ENCODE data around the gene ZNF823. TPM values are rescaled to one million over a fixed set of nuclear protein-coding genes. Genes with fewer than 3 reads are reported as not detected.

ZNF823 gene
- total RNA-seq, 4 donors from 2014 or later = 1.4 to 4.1 (median 2.6) TPM

DNA sequence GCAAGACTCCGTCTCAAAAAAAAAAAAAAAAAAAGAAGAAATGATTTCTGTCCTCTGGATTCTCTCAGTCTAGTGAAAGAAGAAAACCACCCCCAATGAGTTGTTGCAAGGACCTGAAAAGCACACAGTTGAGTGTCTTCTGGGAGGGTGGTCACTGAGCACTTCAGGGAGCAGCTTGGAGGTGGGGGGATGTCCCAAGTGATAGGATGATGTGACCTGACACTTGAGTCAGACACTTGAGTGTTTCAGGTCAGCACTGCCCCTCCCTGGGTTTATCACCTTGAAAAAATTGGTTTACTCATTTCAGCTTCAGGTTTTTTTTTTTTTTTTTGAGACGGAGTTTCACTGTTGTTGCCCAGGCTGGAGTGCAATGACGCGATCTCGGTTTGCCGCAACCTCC, 63.2 kb downstream of the ZNF823 start:
- Histone ChIP-seq H3K4me3 (no peak overlapping the region), H3K4me1 (no peaks in the 10 kb centered on the region), H3K36me3 (no peaks in the 10 kb centered on the region), H3K27me3 (peaks cover 0 to 5% (median 4%) of the 10 kb centered on the region in 3 donors), H3K9me3 (no peaks in the 10 kb centered on the region), H3K27ac (no peak overlapping the region)
- intact Hi-C loops (cut with DNase I; ENCODE audit: low total_unique reads) = no loop called here
- TF ChIP-seq CTCF (IDR thresholded peaks at IDR 0.05 in 4 of 5, conservative IDR thresholded peaks at IDR 0.05 in 1 of 5) (no peak), POLR2A (IDR thresholded peaks at IDR 0.05) (no peak)
- DNase-seq (no peak), ATAC-seq (no peak)
- in situ Hi-C loops (cut with MboI; ENCODE audit: low sequenced_read_pairs in 4 of 4) = no loop called here

- intact Hi-C loops (cut with DNase I; ENCODE audit: low total_unique reads) = no loop called here
- H3K27ac ChIP-seq = peak overlapping the region in 3 of 4 donors; percentile 2 to 32 (median 26)
These were observed 64.7 kb downstream of the ZNF823 start for GRCh38 chr19:11674067-11674492.

DNA sequence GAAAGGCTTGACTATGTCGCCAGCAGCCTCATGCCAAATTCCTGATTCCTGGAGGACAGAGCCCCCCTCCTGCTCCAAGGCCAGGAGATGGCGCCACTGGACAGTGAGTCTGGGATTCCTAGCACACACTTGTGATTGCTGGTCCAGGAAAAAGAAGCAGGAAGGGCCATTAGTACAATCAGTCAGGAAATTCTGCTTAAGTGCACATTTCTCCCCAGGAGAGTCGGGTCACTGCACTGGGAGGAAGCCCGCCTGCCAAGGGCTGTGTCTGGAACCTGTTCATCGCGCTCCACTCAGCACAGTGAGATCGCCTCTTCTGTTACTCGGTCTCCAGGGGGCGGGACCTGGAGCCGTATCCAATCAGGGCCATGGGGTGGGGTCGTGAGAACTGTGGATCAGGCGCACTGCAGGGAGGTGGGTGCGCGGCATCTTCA, 65.1 kb downstream of the ZNF823 start:
- in situ Hi-C loops (cut with MboI; ENCODE audit: low sequenced_read_pairs in 4 of 4) = no loop called here
- no peak for ATAC-seq
- H3K36me3 ChIP-seq = no peaks in the 10 kb centered on the region
- peaks cover 0 to 5% (median 4%) of the 10 kb centered on the region in 3 donors for H3K27me3 ChIP-seq
- peak overlapping the region in 2 of 4 donors; percentile 2 to 32 for H3K27ac ChIP-seq
- no peaks in the 10 kb centered on the region for H3K4me1 ChIP-seq
- H3K4me3 ChIP-seq = peak overlapping the region; percentile 29 to 60 (median 50)
- intact Hi-C loops (cut with DNase I; ENCODE audit: low total_unique reads) = no loop called here
- TF ChIP-seq CTCF (IDR thresholded peaks at IDR 0.05 in 4 of 5, conservative IDR thresholded peaks at IDR 0.05 in 1 of 5) (peak; percentile 17 to 57 (median 42)), POLR2A (IDR thresholded peaks at IDR 0.05) (no peak)
- peak in 1 of 2 donors; percentile 16 for DNase-seq
- no peaks in the 10 kb centered on the region for H3K9me3 ChIP-seq

More at GRCh38 chr19:11674067-11674492, 64.7 kb downstream of the ZNF823 start:
- ATAC-seq (no peak), DNase-seq (no peak)
- peaks cover 0 to 5% (median 4%) of the 10 kb centered on the region in 3 donors for H3K27me3 ChIP-seq
- peak overlapping the region; percentile 29 to 60 (median 50) for H3K4me3 ChIP-seq
- no peaks in the 10 kb centered on the region for H3K4me1 ChIP-seq
- TF ChIP-seq POLR2A (IDR thresholded peaks at IDR 0.05) = no peak
- TF ChIP-seq CTCF (IDR thresholded peaks at IDR 0.05 in 4 of 5, conservative IDR thresholded peaks at IDR 0.05 in 1 of 5) = no peak
- in situ Hi-C loops (cut with MboI; ENCODE audit: low sequenced_read_pairs in 4 of 4) = no loop called here
- H3K9me3 ChIP-seq = no peaks in the 10 kb centered on the region
- no peaks in the 10 kb centered on the region for H3K36me3 ChIP-seq

Other genes starting within 250 kb of the ZNF823 start
- 10 to 100 TPM in 2 of 4 donors, 1 to 10 TPM in 2; 5.6 to 25.8 (median 10.1) TPM for gene ZNF653, start 233.1 kb downstream of the ZNF823 start, total RNA-seq
- gene ECSIT, start 209.8 kb downstream of the ZNF823 start, total RNA-seq = 100 to 1,000 TPM in 3 of 4 donors, 10 to 100 TPM in 1; 82.9 to 199 (median 129) TPM
- 1 to 10 TPM in 3 of 4 donors, under 1 TPM in 1; 0.92 to 6.7 (median 3.9) TPM for gene CNN1, start 200.1 kb downstream of the ZNF823 start, total RNA-seq
- 10 to 100 TPM; 21.5 to 37.5 (median 27.2) TPM for gene ELOF1, start 179.7 kb downstream of the ZNF823 start, total RNA-seq
- gene ACP5, start 161.3 kb downstream of the ZNF823 start, total RNA-seq = 1 to 10 TPM; 1.3 to 5.9 (median 2.6) TPM
- 1 to 10 TPM; 2.3 to 4.5 (median 3.7) TPM for gene ZNF627, start 141.5 kb downstream of the ZNF823 start, total RNA-seq
- 1 to 10 TPM; 1.1 to 7.6 (median 2.9) TPM for gene ZNF441, start 28.1 kb upstream of the ZNF823 start, total RNA-seq
- 1 to 10 TPM in 3 of 4 donors, under 1 TPM in 1; 0.92 to 1.8 (median 1.4) TPM for gene ZNF491, start 59.6 kb upstream of the ZNF823 start, total RNA-seq
- 1 to 10 TPM; 2.5 to 5.5 (median 4.2) TPM for gene ZNF440, start 75.3 kb upstream of the ZNF823 start, total RNA-seq
- under 1 TPM in 3 of 4 donors, not detected in 1; 0.42 to 0.68 (median 0.46) TPM for gene ZNF439, start 109.8 kb upstream of the ZNF823 start, total RNA-seq
- gene ZNF69, start 148.8 kb upstream of the ZNF823 start, total RNA-seq = 1 to 10 TPM in 3 of 4 donors, under 1 TPM in 1; 0.22 to 2.8 (median 1.8) TPM
- 1 to 10 TPM; 1.3 to 5.8 (median 4.0) TPM for gene ZNF700, start 186.2 kb upstream of the ZNF823 start, total RNA-seq
- under 1 TPM; 0.46 to 0.80 (median 0.54) TPM for gene ZNF763, start 226.1 kb upstream of the ZNF823 start, total RNA-seq

All from gastrocnemius medialis (tissue), 4 donors.